NCI-H446 treated with DMSO at 0.1 percent for 48 hours (cell line): Measurements from ENCODE around the gene NFYB.
"Not testable (repeated sequence)": the region's sequence is repeated elsewhere in the genome, so short reads cannot be mapped to it uniquely, and the experiment has no call there.

Experiments used
- DNase-seq: peaks from one replicate; lab custom pipeline; 2025; lab: John Stamatoyannopoulos, UW

NFYB gene

GRCh38 chr12:104137902-104138796, at the start of gene NFYB:
TSS of gene NFYB (minus strand) at chr12:104138210. CDS start at chr12:104135453, 2,757 bp downstream.
- DNase-seq, result peak; percentile 94

- DNase-seq, result no peak
Measured at GRCh38 chr12:104187446-104188155, 49.6 kb upstream of the NFYB start.

DNA sequence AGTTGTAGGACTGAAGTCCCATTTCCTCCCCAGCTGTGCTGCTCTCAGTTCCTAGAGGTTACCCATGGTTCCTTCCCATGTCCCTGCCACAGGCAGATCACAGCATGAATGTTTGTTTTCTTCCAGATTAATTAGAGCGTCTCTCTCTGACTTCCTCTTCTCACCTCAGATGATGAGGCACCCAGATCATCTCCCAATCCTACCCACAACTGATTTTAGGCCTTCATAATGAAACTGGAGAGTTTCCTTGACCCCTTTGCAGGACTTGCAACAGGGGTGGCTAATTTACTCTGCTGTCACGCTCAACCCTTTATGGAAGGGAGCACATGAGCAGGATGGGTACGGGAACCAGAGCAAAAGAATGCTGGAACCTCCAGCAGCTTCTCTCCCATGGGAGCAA, 45.4 kb upstream of the NFYB start:
- no peak for DNase-seq

DNA sequence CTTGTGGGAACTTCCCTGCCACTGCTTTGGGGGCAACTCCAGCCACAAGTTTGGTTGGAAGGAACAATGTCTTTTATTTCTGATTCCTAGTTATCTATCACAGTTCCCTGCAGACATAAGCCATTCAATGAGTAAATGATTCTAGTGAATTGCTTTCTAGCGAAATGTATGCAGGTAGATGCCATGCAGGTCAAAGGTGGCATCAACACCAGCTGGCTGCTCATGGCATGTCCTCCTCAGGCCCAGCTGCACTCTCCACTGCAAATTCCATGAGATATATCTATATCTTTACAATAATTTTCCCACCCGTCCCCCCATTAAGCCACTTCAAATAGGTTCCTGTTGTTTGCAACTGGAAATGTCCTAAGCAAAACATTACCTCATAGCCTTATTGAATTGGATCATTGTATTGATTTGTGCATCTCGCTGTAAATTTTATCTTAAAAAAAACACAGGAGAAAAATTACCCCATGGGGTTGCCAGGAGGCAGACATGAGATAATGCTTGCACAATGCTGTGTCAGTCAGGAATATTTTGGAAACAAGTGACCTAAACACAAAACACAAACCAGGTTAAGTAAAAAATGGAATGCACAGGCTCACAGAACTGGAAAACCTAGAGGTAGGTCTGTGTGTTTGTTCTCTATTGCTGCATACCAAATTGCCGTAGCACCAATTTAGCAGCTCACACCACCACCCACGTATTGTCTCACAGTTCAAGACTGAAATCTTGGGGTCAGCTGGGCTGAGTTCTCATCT, 44.8 kb upstream of the NFYB start:
- no peak for DNase-seq

DNA sequence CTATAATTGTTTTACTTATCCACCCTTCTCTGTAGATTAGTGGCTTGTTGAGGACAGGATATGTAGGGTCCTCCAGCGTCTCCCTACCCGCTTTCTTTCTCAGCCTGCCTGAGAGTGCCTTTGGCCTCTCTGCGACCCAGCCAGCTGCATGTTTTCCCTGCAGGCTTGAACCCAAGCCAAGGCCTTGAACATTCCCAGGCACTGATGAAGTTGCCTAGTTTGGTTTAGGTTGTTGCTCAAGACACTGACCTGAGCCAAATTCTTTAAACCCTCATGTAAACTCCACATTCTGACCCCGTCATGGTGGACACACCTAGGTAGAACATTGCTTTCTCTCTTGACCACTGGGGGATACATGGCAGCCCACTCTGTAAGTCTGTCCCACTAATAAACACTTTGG, 44.1 kb upstream of the NFYB start:
- no peak for DNase-seq

- no peak for DNase-seq
Measured at GRCh38 chr12:104181313-104181712, 43.3 kb upstream of the NFYB start.

DNA sequence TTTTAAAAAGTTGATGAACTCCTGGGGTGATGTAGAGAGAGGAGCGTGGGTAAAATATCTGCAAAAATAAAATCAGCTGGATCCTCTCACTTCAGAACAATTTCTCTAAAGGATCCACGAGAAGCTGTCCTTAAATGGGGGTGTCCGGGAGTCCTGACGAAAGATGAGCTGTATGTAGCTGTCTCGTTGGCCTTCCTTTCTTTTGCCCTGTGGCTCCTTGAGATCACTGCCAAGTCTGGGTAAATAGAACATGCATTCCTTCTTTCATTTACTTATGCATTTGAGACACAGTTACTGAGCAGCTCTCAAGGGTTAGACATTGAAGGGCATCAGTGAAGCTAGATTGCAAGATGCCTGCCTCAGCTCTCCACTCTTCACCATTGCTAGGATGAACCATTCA, 42.4 kb upstream of the NFYB start:
- no peak for DNase-seq

- DNase-seq, result peak; percentile 37
Measured at GRCh38 chr12:104177663-104178501, 39.9 kb upstream of the NFYB start.

DNA sequence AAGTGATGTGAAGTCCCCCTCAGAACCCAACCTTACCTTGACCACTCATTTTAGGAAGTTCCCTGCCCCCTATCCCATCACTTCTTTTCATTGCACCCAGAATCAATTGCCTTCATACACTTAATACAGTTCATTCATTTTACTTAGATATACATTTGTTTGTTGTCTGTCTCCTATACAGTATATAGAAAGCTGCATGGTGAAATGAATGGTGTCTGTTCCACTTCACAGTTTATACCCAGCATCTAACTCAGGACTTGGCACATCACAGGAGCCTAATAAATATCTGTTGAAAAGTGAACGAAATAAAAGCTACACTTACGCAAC, 39.3 kb upstream of the NFYB start:
- no peak for DNase-seq

DNA sequence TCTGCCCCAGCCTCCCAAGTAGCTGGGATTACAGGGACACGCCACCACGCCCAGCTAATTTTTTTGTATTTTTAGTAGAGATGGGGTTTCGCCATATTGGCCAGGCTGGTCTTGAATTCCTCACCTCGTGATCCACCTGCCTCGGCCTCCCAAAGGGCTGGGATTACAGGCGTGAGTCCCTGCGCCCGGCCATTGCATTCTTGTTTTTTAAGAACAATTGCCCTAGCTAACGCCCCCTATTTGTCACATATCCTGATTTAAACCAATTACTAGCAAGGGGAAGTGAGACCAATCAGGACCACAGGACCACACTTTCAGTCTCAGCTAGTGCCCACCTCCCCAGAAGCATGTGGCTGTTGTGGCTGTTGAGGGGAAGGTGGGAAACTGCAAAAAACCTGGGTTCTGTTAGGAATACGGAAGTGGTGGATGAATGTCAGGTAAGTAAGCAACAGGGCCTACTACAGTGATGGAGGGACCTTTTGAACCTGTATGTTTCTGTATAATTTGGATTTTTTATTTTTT, 37.8 kb upstream of the NFYB start:
- no peak for DNase-seq

DNA sequence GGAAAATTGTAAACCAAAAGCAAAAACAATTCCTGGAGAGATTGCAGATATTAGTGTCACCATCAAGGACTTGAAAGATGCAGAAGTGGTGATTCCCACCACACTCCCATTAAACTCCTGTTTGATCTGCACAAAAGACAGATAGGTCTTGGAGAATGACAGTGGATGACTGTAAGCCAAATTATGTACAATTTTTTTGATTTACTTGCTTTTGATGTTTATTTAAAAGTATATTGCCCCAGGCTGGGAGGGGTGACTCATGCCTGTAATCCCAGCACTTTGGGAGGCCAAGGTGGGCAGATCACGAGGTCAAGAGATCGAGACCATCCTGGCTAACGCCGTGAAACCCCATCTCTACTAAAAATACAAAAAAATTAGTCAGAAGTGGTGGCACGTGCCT, 35.8 kb upstream of the NFYB start:
- DNase-seq, result not testable (repeated sequence)

GRCh38 chr12:104172570-104172947, 34.5 kb upstream of the NFYB start:
- DNase-seq, result no peak

DNA sequence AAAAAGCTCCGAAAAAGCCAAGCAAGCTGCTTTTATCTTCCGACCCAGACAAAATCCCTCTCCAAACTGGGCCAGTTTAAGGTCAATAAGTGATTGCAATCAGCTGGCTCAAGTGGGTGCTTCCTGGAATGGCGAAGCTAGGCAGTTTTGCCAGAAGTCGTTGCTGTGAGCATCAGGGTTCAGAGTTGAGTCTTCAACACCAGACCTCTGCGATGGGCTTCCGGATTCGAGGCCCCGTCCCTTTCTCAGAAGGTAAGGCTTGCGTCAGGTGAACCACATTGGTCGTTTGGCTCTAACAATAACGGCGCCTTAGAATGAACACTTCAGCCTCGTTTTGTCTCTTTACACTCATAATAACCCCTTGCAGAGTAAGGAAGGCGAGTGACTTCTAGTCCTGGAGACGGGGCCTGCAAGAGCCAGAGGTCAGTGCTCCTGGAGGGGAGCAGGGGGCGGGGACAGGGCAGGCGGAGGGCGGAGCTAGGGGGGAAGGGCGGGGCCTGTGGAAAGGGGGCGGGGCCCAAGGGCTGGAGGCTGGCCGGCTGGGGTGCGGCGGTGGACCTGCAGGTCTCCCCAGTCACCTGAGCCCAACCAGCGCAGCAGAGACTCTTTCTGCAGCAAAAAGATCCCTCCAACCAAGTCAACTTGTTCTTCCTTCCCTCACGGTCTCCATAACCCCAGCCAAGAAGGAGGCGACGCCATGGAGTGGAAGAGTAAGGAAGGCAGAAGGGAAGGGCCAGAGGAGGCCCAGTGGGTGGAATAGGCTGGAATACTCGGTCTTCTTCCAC, 34.0 kb upstream of the NFYB start:
- no peak for DNase-seq

GRCh38 chr12:104168596-104168995, 30.6 kb upstream of the NFYB start:
- DNase-seq, result no peak

GRCh38 chr12:104167519-104168458, 29.8 kb upstream of the NFYB start:
- no peak for DNase-seq

DNA sequence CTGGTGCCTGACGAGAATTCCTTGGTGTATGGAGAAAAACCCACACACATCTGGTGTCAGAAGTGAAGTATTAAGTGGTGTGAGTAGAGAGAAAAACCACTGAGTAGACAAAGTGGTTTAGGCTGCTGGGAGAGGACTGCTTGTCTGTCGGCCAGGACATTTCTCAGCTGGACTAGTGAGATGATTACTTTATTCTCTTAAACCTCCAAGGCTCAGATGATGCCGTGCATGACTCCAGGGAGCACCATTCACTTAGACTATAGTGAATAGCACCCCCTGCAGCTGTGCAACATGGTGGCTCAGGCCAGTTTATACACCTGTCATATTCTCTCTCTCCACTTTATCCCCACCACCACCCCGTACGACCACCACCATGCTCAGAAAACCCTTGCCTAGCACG, 28.5 kb upstream of the NFYB start:
- DNase-seq, result no peak

GRCh38 chr12:104165801-104166200, 27.8 kb upstream of the NFYB start:
- no peak for DNase-seq

- DNase-seq, result no peak
Measured at GRCh38 chr12:104164634-104165033, 26.6 kb upstream of the NFYB start.

DNA sequence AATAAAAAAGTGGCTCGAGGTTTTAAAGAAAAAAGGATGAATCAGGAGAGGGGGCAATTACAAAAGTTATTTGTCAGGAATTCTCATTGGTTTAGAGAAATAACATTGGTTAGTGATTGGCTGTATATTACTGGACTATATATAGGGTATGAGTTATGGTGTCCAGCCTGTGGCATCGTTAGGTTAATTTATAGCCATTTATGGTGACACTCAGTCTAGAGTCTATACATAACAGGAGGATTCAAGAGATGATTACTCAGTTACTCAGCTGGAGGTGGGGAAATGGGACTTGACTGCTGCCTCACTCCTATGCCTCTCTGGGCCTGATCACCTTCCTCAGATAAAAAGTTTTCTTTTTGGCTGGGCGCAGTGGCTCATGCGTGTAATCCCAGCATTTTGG, 25.6 kb upstream of the NFYB start:
- no peak for DNase-seq

DNA sequence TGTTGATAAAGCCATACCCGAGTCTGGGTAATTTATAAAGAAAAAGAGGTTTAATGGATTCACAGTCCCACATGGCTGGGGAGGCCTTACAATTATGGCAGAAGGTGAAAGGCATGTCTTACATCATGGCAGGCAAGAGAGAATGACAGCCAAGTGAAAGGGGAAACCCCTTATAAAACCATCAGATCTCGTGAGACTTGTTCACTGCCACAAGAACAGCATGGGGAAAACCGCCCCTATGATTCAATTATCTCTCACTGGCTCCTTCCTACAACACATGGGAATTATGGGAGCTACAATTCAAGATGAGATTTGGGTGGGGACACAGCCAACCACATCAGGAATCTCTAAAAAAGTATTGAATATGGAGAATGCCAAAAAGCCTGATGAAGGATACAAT, 25.0 kb upstream of the NFYB start:
- DNase-seq, result not testable (repeated sequence)
